GM19193 (cell line): ENCODE data around the gene ITPKB.

Source experiments
- POLR2A ChIP-seq: IDR thresholded peaks from 4 replicates; pipeline ENCODE4 v1.6.1; 2011; ENCODE audit not compliant: insufficient read depth, insufficient read length; ENCODE audit errors: extremely low read depth

The ITPKB gene

DNA sequence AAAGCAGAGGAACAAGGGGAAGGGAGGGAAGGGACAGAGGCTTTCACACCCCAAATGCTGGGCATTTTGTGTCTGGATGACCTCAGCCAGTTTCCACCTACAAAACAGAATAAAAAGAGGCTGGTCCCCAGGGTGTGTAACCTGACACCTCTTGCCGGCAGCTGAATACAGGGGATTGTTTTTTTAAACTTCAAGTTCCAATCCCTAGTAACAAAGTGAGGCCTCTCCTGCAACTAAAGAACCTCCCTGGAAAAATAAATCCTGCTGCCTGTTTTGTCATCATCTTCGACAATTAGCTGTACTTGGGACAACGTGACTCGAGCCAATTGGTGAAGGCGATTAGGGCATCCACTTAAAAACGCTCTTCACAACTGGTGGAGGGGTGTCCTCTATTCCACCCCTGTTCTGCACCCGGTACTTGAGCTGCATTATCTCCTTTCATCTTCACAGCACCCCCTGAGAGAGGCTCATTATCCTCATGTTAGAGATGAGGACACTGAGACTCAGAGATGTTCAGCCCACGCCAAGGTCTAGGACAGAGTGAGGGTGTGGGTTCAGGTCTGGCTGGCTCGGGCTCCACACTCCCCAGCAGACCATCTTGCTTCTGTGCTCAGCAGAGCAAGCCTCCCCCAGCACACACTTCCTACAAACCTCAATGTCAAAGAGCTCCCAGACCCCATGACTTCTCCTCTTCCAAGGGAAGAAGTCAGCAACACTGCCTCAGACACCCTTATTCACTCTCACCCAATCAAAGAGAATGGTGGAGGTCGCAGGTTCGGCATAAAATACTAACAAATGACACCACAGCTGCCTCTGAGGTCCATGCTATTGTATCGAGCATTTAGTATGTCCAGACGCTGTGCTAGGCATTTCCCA lies 15.2 kb downstream of the ITPKB start:
- no peak for TF ChIP-seq POLR2A

DNA sequence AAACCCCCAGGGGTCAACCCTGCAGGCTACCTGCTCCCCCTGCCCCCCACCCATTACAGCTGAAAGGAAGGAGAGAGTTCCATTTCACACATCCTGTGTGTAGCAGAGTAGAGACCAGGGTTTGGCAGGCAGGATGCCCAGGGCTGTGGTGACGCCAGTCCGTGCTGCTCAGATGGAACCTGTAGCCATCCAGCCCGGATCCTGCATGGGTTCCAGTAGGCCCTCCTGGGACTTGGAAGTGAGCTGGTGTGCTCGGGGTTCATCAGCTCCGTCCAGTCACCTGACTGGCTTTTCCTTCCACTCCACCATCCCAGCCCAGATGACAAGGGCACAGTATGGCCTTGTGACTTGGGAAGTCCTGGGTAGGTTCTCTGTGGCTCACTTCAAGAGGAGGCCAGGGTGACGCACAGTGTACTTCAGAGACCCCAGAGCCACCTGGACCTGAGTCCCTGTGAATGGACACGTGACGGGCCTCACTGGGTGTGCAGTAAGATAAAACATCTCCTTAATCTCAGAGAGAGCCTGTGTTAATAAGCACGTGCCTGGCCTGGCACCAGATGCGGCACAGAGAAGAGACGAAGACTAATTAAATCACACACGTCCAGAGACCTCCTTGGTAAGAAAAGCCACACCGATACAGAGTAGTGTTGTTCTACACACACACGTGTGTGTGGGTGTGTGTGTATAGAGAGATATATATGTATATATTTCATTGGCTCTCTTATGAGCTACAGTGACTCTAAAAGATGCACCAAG lies 16.0 kb downstream of the ITPKB start:
- no peak for TF ChIP-seq POLR2A

DNA sequence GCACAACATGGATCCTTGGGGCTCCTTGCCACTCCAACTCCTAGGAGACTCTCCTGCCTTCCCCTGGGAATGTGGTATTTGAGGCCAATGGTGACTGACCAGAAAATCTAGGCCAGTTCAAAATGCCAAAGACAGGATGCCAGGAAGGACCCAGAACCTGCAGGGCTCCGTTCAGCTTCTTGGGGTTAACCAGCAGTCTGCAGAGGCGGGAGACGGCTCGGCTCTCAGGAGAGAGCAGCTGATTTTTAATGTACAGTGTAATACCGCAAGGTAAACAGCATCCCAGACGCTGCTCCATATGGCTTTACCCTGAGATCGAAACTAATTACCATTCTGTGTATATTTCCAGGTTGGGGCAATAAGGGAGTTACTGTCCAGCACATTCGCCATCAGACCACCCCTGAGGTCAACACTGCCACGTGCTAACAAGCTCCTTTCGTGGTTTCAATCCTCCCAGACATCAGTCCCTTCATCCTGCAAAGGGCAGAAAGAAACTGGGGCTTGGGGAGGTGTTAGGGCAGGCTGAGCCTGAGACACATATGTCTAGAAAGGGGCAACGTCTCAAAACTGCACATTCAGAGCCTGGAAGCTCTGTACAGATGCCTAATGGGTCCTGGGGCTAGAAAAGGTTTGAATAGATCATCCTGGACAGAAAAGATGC lies 16.7 kb downstream of the ITPKB start:
- TF ChIP-seq POLR2A = no peak

DNA sequence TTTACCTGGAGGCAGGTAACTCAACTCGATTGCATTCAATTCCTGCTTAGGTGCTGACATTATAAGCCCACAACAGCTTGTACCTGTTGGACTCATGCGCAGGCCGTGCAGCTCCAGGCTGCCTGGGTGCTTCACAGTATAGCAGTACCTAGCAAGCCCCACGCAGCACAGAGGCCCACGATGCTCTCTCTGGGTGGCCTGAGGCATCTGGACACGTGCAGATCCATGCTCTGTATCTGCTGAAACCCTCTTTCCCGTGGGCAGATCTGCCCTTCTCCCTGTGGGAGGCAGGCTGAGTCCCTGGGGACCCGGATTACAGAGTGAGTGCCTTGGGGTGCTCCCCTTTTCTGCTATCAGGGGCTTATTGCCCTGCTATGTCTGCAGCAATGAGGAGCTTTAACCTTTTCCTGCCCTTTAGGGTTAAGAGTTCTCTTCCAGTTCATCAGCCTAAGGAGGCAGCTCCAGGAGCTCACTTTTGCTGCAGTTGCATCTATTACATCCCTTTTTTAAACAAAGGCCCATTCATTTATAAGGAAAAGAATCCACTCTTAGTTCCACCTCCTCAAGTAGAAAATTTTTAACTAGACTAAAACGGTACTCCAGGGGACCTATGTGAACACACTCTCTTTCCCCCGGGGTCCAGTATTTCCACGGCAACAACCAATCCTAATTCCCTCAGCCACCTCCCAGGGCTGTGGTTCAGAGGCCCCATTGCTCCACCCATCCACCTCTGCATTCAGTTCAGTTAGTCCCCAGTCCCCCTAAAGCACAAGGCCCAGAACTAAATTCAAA lies 19.3 kb downstream of the ITPKB start:
- TF ChIP-seq POLR2A = no peak

DNA sequence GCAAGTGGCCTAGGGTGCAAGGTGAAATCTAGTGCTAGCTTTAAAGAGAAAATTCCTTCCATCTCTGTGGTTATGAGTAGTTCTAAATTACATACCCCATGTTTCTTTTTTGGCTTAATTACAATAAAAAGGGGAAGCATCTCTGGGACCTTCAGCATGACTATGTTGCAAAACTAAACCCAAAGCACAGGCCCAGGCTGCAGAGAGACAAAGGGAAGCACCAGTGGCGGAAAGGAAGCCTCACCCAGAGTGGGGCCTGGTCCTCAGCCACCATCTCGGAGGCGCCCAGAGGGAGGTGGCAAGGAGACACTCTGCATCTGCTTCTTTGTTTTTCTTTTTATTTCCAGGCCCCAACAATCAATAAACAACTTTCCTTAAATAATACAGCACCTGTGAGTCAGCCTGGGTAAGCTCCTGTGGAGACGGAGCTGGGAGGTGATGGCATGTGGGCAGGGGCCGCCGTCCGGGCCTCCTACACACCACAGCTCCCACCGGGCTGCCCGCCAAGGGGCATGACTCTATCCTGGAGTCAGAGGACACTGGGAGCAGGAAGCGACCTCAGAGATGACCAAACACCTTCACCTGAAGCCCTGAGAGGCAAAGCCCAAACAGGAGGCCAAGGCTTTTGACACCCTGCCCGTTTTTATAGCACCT lies 21.7 kb downstream of the ITPKB start:
- TF ChIP-seq POLR2A = no peak

DNA sequence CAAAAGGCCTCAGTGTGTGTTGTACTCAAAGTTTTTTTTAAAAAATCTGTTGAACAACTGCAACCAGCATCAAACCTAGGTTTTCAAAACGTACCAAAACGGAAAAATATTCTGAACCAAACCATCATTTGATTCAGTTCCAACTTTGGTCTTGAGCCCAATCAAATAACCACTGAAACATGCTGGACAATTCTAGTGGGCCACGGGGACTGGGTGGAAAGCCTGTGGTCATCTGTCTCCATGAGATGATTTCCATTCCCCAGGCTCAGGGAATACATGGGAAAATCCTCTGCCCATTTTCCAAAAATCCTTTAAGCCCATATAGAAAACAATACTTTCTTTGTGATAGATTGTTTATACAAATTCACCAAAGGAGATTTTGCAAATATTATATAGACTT lies 22.5 kb downstream of the ITPKB start:
- no peak for TF ChIP-seq POLR2A

DNA sequence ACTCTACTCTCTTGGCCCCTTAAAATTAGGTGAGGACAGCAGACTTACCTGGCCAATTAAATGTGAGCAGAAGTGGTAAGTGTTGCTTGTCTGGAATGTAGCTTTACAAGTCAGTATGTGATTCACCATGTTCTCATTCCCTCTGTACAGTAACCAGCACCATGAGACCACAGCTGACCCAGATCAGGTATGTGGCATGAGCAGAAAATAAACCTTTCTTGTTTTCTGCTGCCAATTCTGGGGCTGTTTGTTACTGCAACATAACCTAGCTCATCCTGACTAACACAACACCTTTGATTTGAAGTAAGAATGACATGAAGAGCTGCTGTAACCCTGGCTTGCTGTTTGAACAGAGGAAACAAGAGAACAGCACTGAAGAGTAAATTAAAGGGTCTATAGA lies 24.9 kb downstream of the ITPKB start:
- TF ChIP-seq POLR2A = no peak

DNA sequence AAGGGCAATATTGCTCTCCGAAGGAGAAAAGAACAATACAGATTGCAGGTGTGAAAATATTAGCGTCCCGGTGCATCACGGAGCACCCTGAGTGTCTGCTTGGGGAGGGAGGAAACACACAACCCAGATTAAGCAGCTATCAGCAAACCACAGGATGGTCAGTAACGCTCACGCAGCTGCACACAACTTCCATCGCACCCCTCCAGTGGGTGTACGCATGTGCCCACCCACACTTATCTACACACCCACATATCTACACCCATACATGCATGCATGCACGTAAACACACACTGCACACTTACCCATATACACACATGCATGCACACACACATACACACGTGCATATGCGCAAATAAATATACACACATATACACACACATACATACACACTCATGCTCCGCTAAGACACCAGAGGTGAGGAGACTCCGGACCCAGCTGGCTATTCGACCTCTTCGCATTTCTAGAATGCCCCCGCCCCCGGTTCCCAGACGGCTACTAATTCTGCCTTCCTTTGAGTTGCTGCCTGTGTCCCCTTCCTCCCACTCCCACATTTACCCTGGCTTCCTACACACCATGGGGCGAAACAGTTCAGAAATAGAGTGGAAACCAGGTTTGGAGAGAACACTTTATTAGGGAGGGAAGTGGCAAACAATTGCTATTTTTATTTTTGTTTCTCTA lies 26.2 kb downstream of the ITPKB start:
- TF ChIP-seq POLR2A = no peak

DNA sequence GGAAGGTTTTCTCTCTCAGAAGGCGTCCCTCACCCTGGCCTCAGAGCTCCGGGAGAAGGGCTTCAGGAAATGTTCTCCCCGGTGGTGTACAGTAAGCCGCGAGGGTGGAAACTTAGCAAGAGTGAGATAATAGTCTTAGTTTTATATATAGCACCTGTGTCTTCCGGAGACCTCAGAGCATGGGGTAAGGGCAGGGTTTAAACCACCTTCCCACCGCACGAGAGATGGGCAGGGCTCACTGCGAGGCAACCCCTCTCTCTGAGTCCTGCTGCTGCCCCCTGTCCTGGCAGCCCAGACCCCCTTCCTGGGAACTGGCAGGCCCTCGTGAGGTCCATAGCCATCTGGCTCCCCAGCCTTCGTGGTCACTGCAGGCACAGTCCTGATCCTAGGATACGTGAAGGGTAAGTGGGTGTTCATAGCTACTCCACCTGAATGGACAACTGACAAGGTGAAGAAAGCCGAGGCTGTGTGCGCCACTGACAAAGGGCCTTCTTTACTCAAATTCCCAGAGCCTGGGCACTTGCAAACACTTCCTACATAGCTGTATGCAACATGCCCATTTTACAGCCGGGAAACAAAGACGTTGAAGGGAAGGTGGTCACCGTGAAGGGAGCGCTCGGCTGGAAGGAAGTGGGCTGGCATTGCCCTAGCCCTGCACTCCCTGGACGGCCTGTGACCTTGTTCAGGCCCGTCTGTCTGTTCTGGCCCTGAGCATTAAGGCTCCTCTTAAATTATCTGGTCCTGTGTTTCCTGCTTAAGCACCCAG lies 26.9 kb downstream of the ITPKB start:
- no peak for TF ChIP-seq POLR2A

DNA sequence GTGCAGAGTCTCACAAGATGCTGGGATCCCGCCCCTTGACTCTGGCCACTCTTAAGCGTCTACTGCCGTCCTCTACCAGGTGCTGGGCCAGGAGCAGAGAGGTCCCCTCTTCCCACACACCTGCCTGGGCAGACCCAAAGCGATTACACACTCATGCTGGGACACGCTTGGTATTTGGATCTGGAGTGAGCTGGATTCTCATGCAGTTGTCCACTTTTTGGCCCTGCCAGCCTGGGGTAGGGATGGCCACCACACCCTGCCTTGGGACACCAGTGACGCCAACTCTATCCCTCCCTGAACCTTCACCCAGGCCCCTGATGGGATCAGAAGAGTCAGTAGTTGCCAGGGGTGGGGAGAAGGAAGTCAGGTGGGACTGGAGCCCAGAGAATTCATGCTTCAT lies 28.6 kb downstream of the ITPKB start:
- TF ChIP-seq POLR2A = no peak

DNA sequence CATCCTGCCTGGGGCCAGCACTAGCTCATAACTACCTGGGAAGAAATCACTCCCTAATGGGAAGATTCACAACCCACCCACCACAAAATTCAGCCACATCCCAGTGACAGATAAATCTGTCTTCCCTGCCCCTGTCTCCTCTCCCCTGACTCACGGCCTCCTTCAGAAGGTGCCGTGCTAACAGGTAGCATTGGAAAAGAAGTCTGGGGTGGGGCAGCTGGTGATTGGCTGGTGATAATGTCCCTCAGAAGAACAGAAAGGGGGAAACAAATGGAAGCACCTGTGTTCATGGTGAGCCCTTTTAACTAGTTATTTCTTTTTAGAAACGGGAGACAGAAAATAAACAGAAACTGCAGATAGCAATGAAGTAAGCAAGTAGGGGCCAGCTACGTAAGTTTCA lies 29.1 kb downstream of the ITPKB start:
- no peak for TF ChIP-seq POLR2A

DNA sequence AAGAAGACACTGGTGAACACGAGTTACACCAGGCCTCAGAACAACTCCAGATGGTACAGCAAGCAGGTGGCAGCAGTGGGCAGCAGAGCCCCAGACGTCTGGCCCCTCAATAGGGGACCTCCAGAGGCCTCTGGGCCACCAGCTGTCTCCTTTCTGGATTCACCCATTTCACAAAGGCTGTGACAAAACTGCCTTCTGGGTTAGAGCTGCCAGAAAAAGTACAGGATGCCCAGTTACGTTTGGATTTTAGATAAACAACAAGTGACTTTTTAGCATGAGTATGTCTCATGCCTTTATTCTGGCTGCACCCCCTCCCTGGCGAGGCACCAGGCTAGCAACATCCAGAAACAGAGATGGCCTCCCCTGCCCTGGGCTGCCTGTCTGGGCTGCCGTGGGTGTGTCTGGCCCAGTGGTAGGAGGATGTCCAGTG lies 30.1 kb downstream of the ITPKB start:
- no peak for TF ChIP-seq POLR2A

DNA sequence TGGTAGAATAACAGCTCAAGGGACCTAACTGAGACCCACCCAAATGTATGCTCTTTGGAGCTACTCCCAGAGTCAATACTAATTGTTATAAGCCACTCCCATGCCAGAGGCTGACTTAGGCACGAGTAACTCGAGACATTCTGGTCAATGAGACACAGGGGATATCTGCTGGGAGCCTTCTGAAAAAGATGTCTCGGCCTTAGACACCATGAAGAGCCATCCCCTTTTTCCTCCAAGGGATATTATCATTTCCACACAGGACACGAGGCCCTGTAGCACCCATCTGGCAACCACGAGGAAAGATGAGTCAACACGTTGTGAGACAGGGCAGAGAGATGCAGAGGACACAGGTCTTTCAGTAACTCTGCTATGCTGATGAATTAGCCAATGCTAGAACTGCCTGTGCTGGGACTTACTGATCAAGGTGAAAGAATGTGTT lies 30.7 kb downstream of the ITPKB start:
- TF ChIP-seq POLR2A = no peak
